NT2/D1 (cell line): ENCODE results near the gene FZD4.
A peak's percentile ranks its signal among the peaks of the same experiment; 100 is the strongest.
"Not testable (repeated sequence)": the region's sequence is repeated elsewhere in the genome, so short reads cannot be mapped to it uniquely, and the experiment has no call there.

Experiments used
- DNase-seq: peaks from one replicate; pipeline ENCODE4 v3.0.0-alpha.2; 2011; ENCODE audit warnings: low read depth, low spot score
- H3K27me3 ChIP-seq: 2 replicates; pipeline ENCODE4 v1.6.0; 2011; ENCODE audit warnings: mild to moderate bottlenecking; ENCODE audit not compliant: insufficient read length, insufficient read depth
- H3K36me3 ChIP-seq: 2 replicates; pipeline ENCODE4 v1.6.1; 2011; ENCODE audit warnings: mild to moderate bottlenecking, low read length, mixed read lengths; ENCODE audit not compliant: insufficient read depth, insufficient read length
- H3K4me1 ChIP-seq: 2 replicates; pipeline ENCODE4 v1.5.1; 2011; ENCODE audit not compliant: insufficient read depth, insufficient read length
- H3K4me3 ChIP-seq: 2 replicates; pipeline ENCODE4 v1.5.1; 2011; ENCODE audit warnings: low read depth; ENCODE audit not compliant: insufficient read length
- H3K9ac ChIP-seq: 2 replicates; pipeline ENCODE4 v1.6.0; 2011; ENCODE audit warnings: low read depth; ENCODE audit not compliant: insufficient read length
- H3K9me3 ChIP-seq: 2 replicates; pipeline ENCODE4 v1.5.1; 2011; ENCODE audit warnings: mild to moderate bottlenecking, low read length; ENCODE audit not compliant: insufficient read depth
- SUZ12 ChIP-seq: IDR thresholded peaks from 2 replicates; pipeline ENCODE4 v1.6.1; 2011; ENCODE audit not compliant: insufficient read length, insufficient read depth; ENCODE audit errors: extremely low read depth
- YY1 ChIP-seq: IDR thresholded peaks from 2 replicates; pipeline ENCODE4 v1.6.1; 2011; ENCODE audit not compliant: insufficient read length, insufficient read depth
- ZNF274 ChIP-seq: IDR thresholded peaks from 2 replicates; pipeline ENCODE4 v1.6.1; 2011; ENCODE audit warnings: mild to moderate bottlenecking, low read depth, low read length

FZD4 gene

GRCh38 chr11:86955361-86956120, at the start of gene FZD4:
Gene FZD4, minus strand, starts transcription at chr11:86955395. Its CDS starts 310 bp downstream, at chr11:86955085.
- TF ChIP-seq SUZ12 (no peak), ZNF274 (no peak)
- peak; percentile 83 for DNase-seq
- H3K4me3 ChIP-seq = peak within 1 kb of the TSS; percentile 71
- H3K4me1 ChIP-seq = peaks cover 2% of the 10 kb centered on the region
- H3K36me3 ChIP-seq = peaks cover 17% of the 10 kb centered on the region
- peak within 1 kb of the TSS; percentile 85 for H3K9ac ChIP-seq
- peaks cover 27% of the 10 kb centered on the region for H3K27me3 ChIP-seq
- H3K9me3 ChIP-seq = no peaks in the 10 kb centered on the region

GRCh38 chr11:87004281-87004680, 49.1 kb upstream of the FZD4 start:
- H3K36me3 ChIP-seq, H3K27me3 ChIP-seq, H3K9me3 ChIP-seq, H3K4me3 ChIP-seq, H3K9ac ChIP-seq, DNase-seq, H3K4me1 ChIP-seq: not testable (repeated sequence)

GRCh38 chr11:87002918-87003317, 47.7 kb upstream of the FZD4 start:
- Histone ChIP-seq H3K27me3 (no peaks in the 10 kb centered on the region), H3K9me3 (no peaks in the 10 kb centered on the region)
- DNase-seq = no peak

GRCh38 chr11:86999859-87000753, 44.9 kb upstream of the FZD4 start:
- Histone ChIP-seq H3K36me3 (no peaks in the 10 kb centered on the region), H3K9me3 (no peaks in the 10 kb centered on the region), H3K4me1 (peaks cover 2% of the 10 kb centered on the region), H3K9ac (no peak overlapping the region), H3K4me3 (no peak overlapping the region), H3K27me3 (no peaks in the 10 kb centered on the region)
- peak; percentile 36 for DNase-seq
- no peak for TF ChIP-seq YY1
- no peak for TF ChIP-seq ZNF274
- no peak for TF ChIP-seq SUZ12

More at GRCh38 chr11:87002918-87003317, 47.7 kb upstream of the FZD4 start:
- TF ChIP-seq ZNF274 (no peak), SUZ12 (no peak), YY1 (no peak)
- Histone ChIP-seq H3K4me3 (no peak overlapping the region), H3K36me3 (no peaks in the 10 kb centered on the region), H3K9ac (no peak overlapping the region), H3K4me1 (peaks cover 2% of the 10 kb centered on the region)

- Histone ChIP-seq H3K4me1 (peaks cover 2% of the 10 kb centered on the region), H3K9ac (no peak overlapping the region), H3K9me3 (no peaks in the 10 kb centered on the region), H3K4me3 (no peak overlapping the region), H3K36me3 (no peaks in the 10 kb centered on the region), H3K27me3 (no peaks in the 10 kb centered on the region)
- DNase-seq = no peak
- TF ChIP-seq ZNF274 (no peak), YY1 (no peak), SUZ12 (no peak)
Measured at GRCh38 chr11:86999388-86999787, 44.2 kb upstream of the FZD4 start.

- Histone ChIP-seq H3K27me3 (no peaks in the 10 kb centered on the region), H3K4me3 (no peak overlapping the region), H3K9me3 (no peaks in the 10 kb centered on the region), H3K36me3 (no peaks in the 10 kb centered on the region), H3K4me1 (peaks cover 2% of the 10 kb centered on the region), H3K9ac (peak overlapping the region; percentile 6)
- no peak for TF ChIP-seq YY1
- TF ChIP-seq SUZ12 = no peak
- TF ChIP-seq ZNF274 = no peak
- DNase-seq = no peak
Measured at GRCh38 chr11:86996953-86997570, 41.9 kb upstream of the FZD4 start.

- no peaks in the 10 kb centered on the region for H3K36me3 ChIP-seq
- H3K9ac ChIP-seq = no peak overlapping the region
- H3K4me1 ChIP-seq = no peaks in the 10 kb centered on the region
- H3K9me3 ChIP-seq = no peaks in the 10 kb centered on the region
- H3K4me3 ChIP-seq = no peak overlapping the region
- DNase-seq = no peak
- H3K27me3 ChIP-seq = no peaks in the 10 kb centered on the region
- no peak for TF ChIP-seq YY1
- TF ChIP-seq ZNF274 = no peak
- no peak for TF ChIP-seq SUZ12
Measured at GRCh38 chr11:86993031-86993430, 37.8 kb upstream of the FZD4 start.

GRCh38 chr11:86992340-86992739, 37.1 kb upstream of the FZD4 start:
- not testable (repeated sequence) for H3K36me3 ChIP-seq, H3K9ac ChIP-seq, H3K9me3 ChIP-seq, DNase-seq, H3K27me3 ChIP-seq, H3K4me3 ChIP-seq, H3K4me1 ChIP-seq
